ENCODE measurements around the gene PTPRQ. TPM values are rescaled to one million over a fixed set of nuclear protein-coding genes. Genes with fewer than 3 reads are reported as not detected.

The PTPRQ gene
- total RNA-seq, 1 donor from 2014 or later = 0.35 TPM

- H3K36me3 Mint-ChIP-seq (ENCODE audit: unreplicated experiment) = peaks cover 6% of the 10 kb centered on the region
- TF ChIP-seq, protein P1, sequence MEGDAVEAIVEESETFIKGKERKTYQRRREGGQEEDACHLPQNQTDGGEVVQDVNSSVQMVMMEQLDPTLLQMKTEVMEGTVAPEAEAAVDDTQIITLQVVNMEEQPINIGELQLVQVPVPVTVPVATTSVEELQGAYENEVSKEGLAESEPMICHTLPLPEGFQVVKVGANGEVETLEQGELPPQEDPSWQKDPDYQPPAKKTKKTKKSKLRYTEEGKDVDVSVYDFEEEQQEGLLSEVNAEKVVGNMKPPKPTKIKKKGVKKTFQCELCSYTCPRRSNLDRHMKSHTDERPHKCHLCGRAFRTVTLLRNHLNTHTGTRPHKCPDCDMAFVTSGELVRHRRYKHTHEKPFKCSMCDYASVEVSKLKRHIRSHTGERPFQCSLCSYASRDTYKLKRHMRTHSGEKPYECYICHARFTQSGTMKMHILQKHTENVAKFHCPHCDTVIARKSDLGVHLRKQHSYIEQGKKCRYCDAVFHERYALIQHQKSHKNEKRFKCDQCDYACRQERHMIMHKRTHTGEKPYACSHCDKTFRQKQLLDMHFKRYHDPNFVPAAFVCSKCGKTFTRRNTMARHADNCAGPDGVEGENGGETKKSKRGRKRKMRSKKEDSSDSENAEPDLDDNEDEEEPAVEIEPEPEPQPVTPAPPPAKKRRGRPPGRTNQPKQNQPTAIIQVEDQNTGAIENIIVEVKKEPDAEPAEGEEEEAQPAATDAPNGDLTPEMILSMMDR (IDR thresholded peaks at IDR 0.05) = no peak
- no peak overlapping the region for H3K4me3 Mint-ChIP-seq (ENCODE audit: unreplicated experiment)
Observed at GRCh38 chr12:80513211-80513610, 69.2 kb downstream of the PTPRQ start.

GRCh38 chr12:80517655-80518054, 73.6 kb downstream of the PTPRQ start:
- Mint-ChIP-seq H3K36me3 (ENCODE audit: unreplicated experiment) (no peaks in the 10 kb centered on the region), H3K27me3 (ENCODE audit: unreplicated experiment) (no peaks in the 10 kb centered on the region), H3K4me1 (ENCODE audit: unreplicated experiment) (no peaks in the 10 kb centered on the region), H3K9me3 (ENCODE audit: unreplicated experiment) (peaks cover 24% of the 10 kb centered on the region), H3K4me3 (ENCODE audit: unreplicated experiment) (no peak overlapping the region), H3K27ac (ENCODE audit: unreplicated experiment) (no peak overlapping the region)
- TF ChIP-seq, protein P1 (IDR thresholded peaks at IDR 0.05) = no peak
- no peak for DNase-seq (ENCODE audit: extremely low spot score, unreplicated experiment)

More at GRCh38 chr12:80513211-80513610, 69.2 kb downstream of the PTPRQ start:
- no peaks in the 10 kb centered on the region for H3K27me3 Mint-ChIP-seq (ENCODE audit: unreplicated experiment)
- peaks cover 34% of the 10 kb centered on the region for H3K4me1 Mint-ChIP-seq (ENCODE audit: unreplicated experiment)
- DNase-seq (ENCODE audit: extremely low spot score, unreplicated experiment) = no peak
- H3K27ac Mint-ChIP-seq (ENCODE audit: unreplicated experiment) = no peak overlapping the region
- peaks cover 22% of the 10 kb centered on the region for H3K9me3 Mint-ChIP-seq (ENCODE audit: unreplicated experiment)

DNA sequence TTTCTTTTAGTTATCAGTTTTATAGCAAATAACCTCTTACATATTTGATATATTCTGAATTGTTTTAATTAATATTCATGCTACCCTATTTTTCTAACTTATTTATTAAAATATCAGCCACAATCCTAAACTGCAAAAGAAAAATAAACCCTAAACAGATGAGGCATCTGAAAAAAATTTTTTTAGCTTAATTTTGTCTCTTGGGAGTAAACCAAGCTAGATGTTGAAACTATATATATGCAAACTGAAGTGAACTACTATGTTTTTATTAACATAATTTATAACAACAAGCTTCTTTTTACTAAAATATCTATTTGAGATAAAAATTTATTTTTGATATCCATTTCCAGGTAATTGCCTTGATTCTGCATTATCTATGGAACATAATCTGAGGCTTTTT, 87.6 kb downstream of the PTPRQ start:
- TF ChIP-seq, protein P1 (IDR thresholded peaks at IDR 0.05) = no peak
- H3K36me3 Mint-ChIP-seq (ENCODE audit: unreplicated experiment) = no peaks in the 10 kb centered on the region
- H3K4me1 Mint-ChIP-seq (ENCODE audit: unreplicated experiment) = no peaks in the 10 kb centered on the region
- no peak for DNase-seq (ENCODE audit: extremely low spot score, unreplicated experiment)
- H3K9me3 Mint-ChIP-seq (ENCODE audit: unreplicated experiment) = no peaks in the 10 kb centered on the region
- no peak overlapping the region for H3K4me3 Mint-ChIP-seq (ENCODE audit: unreplicated experiment)
- H3K27me3 Mint-ChIP-seq (ENCODE audit: unreplicated experiment) = no peaks in the 10 kb centered on the region
- H3K27ac Mint-ChIP-seq (ENCODE audit: unreplicated experiment) = no peak overlapping the region

GRCh38 chr12:80539029-80539428, 95.0 kb downstream of the PTPRQ start:
- H3K36me3 Mint-ChIP-seq (ENCODE audit: unreplicated experiment) = no peaks in the 10 kb centered on the region
- H3K27me3 Mint-ChIP-seq (ENCODE audit: unreplicated experiment) = no peaks in the 10 kb centered on the region
- H3K27ac Mint-ChIP-seq (ENCODE audit: unreplicated experiment) = no peak overlapping the region
- DNase-seq (ENCODE audit: extremely low spot score, unreplicated experiment) = no peak
- TF ChIP-seq, protein P1 (IDR thresholded peaks at IDR 0.05) = no peak
- peaks cover 4% of the 10 kb centered on the region for H3K4me1 Mint-ChIP-seq (ENCODE audit: unreplicated experiment)
- H3K4me3 Mint-ChIP-seq (ENCODE audit: unreplicated experiment) = no peak overlapping the region
- H3K9me3 Mint-ChIP-seq (ENCODE audit: unreplicated experiment) = no peaks in the 10 kb centered on the region

GRCh38 chr12:80549298-80549697, 105.3 kb downstream of the PTPRQ start:
- H3K36me3 Mint-ChIP-seq (ENCODE audit: unreplicated experiment) = no peaks in the 10 kb centered on the region
- peaks cover 16% of the 10 kb centered on the region for H3K4me1 Mint-ChIP-seq (ENCODE audit: unreplicated experiment)
- H3K9me3 Mint-ChIP-seq (ENCODE audit: unreplicated experiment) = no peaks in the 10 kb centered on the region
- no peak overlapping the region for H3K4me3 Mint-ChIP-seq (ENCODE audit: unreplicated experiment)
- no peaks in the 10 kb centered on the region for H3K27me3 Mint-ChIP-seq (ENCODE audit: unreplicated experiment)
- no peak for DNase-seq (ENCODE audit: extremely low spot score, unreplicated experiment)
- H3K27ac Mint-ChIP-seq (ENCODE audit: unreplicated experiment) = no peak overlapping the region
- TF ChIP-seq, protein P1 (IDR thresholded peaks at IDR 0.05) = no peak
